ENCODE results near the gene PDHX.

DNA sequence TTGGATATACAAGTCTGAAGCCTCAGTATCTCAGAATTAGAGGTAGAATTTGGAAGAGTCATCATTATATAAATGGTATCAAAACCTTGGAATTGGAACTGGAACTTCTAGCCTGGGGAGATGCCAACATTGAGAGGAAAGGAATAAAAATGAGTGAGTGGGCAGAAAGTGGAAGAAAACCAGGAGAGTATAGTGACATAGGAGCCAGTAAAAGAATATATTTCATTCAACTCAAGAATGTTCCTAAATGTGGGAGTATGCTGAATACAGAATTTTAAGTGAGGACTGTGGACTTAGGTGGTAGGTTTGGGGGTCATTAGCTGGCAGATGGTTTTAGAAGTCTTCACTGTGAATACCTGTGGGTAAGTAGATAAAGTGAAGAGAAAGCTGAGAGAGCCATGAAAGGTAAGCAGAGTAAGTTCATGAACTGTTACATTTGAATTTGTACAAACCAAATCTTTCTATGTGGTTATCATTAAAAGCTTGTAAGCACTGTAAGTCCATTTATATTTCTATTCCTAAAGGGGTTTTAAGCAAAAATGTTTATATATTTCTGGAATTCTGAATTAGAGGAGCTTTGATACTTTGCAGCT lies 60.2 kb downstream of the PDHX start:
- TF ChIP-seq EZH2phosphoT487 (IDR thresholded peaks at IDR 0.05; ENCODE audit: borderline replicate concordance) = no peak
- TF ChIP-seq, protein P1, sequence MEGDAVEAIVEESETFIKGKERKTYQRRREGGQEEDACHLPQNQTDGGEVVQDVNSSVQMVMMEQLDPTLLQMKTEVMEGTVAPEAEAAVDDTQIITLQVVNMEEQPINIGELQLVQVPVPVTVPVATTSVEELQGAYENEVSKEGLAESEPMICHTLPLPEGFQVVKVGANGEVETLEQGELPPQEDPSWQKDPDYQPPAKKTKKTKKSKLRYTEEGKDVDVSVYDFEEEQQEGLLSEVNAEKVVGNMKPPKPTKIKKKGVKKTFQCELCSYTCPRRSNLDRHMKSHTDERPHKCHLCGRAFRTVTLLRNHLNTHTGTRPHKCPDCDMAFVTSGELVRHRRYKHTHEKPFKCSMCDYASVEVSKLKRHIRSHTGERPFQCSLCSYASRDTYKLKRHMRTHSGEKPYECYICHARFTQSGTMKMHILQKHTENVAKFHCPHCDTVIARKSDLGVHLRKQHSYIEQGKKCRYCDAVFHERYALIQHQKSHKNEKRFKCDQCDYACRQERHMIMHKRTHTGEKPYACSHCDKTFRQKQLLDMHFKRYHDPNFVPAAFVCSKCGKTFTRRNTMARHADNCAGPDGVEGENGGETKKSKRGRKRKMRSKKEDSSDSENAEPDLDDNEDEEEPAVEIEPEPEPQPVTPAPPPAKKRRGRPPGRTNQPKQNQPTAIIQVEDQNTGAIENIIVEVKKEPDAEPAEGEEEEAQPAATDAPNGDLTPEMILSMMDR (conservative IDR thresholded peaks at IDR 0.05; ENCODE audit: low read length) = no peak

Measured in Loucy (cell line).